Measurements from ENCODE around the gene TECTA.
"Not testable (repeated sequence)": the region's sequence is repeated elsewhere in the genome, so short reads cannot be mapped to it uniquely, and the experiment has no call there.

Gene TECTA

DNA sequence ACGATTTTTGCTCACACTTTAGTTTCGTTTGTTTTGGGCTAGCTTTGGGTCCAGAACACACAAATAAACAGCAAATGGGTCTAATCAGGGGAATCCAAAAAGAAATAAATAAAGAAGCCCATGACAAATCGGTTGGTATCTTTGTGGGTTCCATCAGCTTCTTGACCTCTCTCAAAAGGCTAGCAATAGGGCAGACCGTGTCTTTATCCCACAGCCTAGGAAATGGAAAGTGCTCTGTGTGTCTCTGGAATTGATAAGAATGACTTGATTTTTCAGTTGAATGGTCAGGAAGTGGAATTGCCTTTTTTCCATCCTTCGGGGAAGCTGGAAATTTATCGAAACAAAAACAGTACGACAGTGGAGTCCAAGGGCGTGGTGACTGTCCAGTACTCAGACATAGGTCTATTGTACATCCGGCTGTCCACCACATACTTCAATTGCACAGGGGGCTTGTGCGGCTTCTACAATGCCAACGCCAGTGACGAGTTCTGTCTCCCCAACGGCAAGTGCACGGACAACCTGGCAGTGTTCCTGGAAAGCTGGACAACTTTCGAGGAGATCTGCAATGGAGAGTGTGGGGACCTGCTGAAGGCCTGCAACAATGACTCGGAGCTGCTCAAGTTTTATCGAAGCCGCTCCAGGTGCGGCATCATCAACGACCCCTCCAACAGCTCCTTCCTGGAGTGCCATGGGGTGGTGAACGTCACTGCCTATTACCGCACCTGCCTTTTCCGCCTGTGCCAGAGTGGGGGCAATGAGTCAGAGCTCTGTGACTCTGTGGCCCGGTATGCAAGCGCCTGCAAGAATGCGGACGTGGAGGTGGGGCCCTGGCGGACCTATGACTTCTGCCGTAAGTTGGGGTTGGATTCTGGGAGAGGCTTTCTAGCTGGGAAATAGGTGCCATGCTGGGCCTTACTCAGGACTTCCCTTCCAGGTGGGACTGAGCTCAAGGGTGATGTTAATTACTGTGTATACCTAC, 28.6 kb downstream of the TECTA start:
- DNase-seq: no peak

DNA sequence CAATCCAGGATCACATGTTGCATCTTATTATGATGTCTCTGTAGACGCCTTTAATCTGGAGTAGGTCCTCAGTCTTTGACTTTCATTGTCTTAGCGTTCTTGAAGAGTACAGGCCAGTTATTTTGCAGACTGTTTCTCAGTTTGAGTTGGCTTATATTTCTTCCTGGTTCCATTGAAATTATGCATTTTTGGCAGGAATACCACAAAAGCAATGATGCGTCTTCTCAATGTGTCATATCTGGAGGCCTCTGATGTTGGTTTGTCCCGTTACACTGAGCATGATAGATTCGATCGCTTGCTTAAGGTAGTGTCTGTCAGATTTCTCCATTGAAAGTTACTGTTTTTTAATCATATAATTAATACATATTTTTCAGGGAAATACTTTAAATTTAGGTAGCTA, 30.6 kb downstream of the TECTA start:
- no peak for DNase-seq

DNA sequence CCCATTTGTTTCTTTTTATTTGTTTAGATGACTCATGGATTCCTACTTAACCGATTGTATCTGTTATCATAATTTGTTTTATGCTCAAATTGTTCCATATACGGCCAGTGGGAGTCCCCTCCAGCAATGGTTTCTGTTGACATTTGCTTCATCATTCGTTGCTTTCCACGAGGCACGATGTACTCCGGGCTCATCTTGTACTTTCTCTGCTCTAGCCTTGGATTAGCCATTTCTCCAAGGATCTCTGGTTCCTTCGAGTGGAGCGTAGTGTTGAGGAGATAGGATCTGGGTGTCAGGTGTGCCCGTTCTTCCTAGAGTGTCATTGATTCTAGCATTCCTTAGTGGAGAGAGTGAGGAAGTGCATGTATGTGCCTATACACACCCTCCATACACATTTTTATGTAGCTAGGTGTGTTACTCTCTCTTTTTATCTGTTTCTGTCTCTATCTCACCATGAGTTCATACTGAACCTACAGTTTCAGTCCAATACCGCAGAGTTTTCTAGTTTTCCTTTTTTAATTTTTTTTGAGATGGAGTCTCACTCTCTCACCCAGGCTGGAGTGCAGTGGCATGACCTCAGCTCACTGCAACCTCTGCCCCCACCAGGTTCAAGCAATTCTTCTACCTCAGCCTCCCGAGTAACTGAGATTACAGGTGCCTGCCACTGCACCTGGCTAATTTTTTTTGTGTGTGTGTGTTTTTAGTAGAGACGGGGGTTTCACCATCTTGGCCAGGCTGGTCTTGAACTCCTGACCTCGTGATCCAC, 31.4 kb downstream of the TECTA start:
- peak; percentile 9 for DNase-seq

DNA sequence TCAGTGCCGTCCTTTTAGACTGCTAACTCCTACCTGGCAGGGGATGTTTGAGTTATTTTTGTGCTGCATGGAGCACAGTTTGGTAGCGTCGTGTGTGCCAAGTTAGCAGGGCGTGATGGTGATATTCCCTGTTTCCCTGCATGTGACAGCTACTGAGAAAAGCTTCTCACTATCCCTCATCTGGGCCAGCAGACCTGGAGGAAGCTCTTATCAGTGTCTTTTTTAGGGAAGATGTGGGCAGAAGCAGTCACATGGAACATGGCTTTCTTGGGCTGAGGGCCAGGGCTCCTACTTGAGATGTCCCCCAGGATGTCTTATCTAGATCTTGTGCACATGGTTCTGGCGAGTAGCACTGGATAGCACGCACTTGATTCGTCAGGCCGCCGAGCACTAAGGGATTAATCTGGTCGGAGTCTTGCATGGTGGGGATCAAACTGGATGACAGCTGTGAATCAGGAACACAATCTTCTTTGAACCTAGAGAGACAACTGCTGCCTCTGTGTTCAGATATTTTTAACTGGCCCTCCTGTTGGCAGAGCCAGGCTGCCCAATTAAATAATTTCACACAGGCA, 33.8 kb downstream of the TECTA start:
- no peak for DNase-seq

DNA sequence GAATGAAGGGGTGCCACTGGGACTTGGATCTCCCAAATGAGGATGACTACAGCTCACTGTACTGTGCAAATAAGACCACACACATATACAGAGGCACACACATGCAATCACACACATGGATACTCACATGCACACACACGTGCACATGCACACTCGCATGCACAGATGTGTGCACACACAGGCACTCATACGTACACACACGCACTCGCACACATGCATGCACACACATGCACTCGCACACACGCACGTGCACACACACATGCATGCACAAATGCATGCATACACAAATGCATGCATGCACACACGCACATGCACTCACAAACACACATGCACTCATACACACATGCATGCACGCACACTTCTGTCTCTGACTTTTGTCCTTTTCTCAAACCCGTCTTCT, 36.0 kb downstream of the TECTA start:
- DNase-seq: no peak

DNA sequence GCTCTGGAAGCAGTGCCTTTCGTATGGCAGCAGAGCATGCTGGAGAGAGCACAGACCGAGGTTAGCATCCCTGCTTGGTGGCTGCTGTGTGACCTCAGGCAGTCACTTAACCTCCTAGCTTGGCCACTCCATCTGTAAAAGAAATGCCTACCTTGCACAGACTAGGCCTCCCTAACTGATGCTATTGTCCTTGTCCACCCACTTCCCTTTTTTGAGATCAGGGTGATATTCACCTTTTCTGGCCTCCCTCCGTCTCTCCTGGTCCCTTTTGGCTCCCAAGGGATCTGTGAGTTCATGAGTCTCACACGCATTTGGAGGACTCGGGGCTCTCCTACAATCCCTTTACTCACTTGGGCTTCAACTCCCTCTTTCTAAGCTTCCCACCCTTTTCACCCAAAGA, 37.2 kb downstream of the TECTA start:
- DNase-seq: no peak

DNA sequence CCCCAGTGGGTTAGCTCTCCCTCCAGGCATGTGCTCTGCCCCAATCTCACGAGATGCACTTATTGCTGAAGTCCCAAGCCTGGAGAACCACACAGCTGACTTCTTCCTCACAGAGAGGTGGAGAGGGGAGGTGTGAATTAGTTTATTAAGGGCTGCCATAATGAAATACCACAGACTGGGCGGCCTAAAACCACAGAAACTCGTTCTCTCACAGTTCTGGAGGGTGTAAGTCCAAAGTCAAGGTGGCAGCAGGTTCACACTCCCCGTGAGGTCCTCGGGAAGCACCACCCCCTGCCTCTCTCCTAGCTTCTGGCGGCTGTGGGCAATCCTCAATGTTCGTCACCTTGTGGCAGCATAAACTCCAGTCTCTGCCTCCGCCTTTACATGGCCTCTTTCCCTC, 39.3 kb downstream of the TECTA start:
- no peak for DNase-seq

DNA sequence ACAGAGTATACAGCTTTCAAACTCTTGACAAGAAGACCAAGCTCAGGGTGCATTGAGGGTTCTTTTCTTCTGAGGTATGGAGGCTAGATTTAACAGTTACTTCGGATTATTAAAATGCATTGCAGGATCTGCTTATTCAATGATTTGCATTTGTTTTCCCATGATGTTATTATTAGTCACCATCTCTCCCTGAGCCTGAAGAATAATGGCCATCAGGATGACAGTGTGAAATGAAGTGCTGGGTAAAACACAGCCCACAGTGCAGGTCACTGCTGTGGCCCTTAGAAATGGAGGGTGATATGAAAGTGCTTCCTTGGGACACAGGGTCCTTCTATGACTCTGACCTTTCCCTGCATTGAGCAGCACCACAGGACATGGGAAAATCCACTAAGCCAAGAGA, 40.0 kb downstream of the TECTA start:
- DNase-seq: no peak

- no peak for DNase-seq
Measured at GRCh38 chr11:121143921-121144320, 42.9 kb downstream of the TECTA start.

GRCh38 chr11:121144723-121145122, 43.7 kb downstream of the TECTA start:
- no peak for DNase-seq

- DNase-seq: no peak
Measured at GRCh38 chr11:121145826-121146225, 44.8 kb downstream of the TECTA start.

DNA sequence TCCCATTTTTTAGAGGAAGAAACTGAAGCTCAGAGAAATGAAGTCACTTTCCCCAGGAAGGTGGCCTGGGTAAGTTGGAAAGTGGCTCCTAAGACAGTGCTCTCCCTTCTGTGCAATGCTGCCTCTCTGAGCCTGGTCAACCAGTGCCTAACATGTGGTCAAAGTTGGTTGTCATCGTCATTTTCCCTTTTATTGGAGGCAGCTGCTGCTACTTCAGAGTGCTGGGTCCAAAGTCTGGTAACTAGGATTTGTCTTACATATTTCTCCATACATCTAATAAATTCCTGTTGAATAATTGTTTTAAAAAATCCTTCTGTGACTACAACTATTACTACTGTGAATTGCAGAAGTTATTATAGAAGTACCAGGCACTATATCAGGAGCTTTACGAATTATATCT, 48.1 kb downstream of the TECTA start:
- DNase-seq: no peak

- DNase-seq: no peak
Measured at GRCh38 chr11:121151207-121151688, 50.2 kb downstream of the TECTA start.

DNA sequence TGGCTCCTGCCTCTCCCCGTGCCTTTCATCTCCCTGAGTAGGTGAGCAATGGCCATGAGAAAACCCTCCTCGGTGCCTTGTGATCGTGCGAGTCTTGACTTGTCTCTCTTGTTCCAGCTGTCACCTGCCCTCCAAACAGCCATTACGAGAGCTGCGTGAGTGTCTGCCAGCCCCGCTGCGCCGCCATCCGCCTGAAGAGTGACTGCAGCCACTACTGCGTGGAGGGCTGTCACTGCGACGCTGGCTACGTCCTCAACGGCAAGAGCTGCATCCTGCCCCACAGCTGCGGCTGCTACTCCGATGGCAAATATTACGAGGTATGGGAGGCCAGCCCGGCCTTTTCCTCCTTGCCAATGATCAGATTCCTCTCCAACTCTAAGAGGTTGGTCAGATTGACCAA, 51.7 kb downstream of the TECTA start:
- DNase-seq: peak; percentile 93

- DNase-seq: peak; percentile 56
Measured at GRCh38 chr11:121153472-121153871, 52.4 kb downstream of the TECTA start.

DNA sequence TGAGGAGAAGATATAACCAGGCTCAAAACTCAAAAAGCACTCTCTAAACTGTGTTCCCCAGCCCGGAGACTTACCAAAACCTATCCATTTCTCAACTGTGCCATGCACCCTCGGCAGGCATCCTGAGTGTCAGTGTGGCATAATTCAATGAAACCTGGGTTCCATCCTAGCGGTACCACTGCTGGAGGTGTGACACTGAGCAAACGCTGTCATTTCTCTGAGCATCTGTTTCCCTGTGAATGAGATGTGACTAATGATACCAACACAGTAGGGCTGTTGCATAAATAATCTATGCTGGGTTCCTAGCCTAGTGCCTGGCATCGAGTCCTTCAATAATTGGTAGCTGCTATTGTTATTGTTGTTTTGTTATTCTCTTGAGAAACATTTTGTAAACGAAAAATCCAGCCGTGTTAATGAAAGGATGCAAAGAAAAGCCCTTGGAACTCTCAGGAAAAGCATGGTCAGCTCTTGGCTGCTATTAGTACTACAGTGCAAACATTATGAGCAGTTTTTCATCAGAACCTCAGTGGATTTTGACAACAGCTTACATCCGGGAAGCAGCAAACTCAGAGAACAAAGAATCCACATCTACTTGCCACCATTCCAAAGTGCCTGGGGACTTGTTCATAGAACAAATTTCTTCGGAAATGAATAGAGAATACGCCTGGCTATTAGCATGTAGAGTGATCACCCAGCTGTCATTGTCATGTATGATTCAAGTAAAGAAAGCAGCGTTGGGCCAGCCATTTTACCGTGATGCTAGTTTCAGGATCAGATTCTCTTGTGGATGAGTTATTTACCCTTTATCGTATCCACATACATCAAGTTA, 53.7 kb downstream of the TECTA start:
- DNase-seq: peak; percentile 56

DNA sequence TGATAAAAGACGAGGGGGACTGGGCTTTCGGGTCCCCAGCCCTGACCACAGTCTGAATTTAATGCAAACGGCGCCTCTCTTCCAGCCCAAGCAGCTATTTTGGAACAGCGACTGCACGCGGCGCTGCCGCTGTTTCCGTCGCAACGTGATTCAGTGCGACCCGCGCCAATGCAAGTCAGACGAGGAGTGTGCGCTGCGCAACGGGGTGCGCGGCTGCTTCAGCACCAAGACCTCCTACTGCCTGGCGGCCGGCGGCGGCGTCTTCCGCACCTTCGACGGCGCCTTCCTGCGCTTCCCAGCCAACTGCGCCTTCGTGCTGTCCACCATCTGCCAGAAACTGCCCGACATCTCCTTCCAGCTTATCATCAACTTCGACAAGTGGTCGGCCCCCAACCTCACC, 56.7 kb downstream of the TECTA start:
- DNase-seq: no peak

DNA sequence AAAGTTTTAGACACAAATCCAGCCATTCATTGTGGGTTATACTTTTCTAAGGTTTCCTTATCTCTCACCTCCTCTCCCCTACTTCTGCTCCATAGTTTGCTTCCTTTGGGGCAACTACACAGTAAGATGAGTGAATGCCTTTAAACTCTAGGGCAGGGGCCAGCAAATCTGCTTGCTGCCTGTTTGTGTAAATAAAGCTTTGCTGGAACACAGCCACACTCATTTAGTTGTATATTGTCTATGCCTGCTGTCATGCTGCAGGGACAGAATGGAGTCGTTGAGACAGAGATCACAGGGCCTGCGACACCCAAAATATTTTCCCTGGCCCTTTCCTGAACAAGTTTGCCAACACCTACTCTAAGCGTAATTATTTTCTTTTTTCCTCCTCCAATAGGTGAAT, 58.7 kb downstream of the TECTA start:
- DNase-seq: peak; percentile 38

- no peak for DNase-seq
Measured at GRCh38 chr11:121161349-121161917, 60.4 kb downstream of the TECTA start.

DNA sequence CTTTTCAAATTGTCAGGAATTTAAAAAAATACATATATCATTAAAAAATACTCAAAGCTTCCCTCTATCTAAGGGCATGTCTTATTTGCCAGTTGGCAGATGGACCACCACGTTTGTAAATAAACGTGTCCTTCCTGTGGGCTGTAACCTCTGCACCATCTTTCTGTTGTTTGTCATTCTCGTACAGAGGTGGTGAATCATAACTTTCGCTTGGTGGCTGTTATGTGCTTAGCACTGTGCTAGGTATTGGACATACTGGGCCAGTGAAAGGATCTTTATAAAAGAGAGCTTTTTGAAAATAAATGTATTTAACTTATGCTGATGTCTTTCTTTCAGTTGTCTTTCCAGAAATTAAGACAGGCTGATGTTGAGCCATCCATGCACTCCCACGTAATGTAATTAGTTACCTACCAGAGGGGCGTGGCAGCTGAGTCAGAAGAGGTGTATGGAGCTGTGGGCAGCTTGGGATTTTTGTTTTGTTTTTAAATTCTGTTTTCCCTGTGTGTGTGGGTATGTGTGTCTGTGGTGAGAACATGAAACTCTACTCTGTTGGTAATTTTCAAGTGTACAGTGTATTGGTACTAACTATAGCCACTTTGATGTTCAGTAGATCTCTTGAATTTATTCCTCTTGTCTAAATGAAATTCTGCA, 62.7 kb downstream of the TECTA start:
- no peak for DNase-seq

DNA sequence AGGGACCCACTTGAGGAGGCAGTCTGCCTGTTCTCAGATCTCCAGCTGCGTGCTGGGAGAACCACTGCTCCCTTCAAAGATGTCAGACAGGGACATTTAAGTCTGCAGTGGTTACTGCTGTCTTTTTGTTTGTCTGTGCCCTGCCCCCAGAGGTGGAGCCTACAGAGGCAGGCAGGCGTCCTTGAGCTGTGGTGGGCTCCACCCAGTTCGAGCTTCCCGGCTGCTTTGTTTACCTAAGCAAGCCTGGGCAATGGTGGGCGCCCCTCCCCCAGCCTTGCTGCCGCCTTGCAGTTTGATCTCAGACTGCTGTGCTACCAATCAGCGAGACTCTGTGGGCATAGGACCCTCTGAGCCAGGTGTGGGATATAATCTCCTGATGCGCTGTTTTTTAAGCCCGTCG, 76.6 kb downstream of the TECTA start:
- DNase-seq: not testable (repeated sequence)

GRCh38 chr11:121179306-121179705, 78.3 kb downstream of the TECTA start:
- no peak for DNase-seq
